H1 (cell line): ENCODE measurements around the gene SLC13A3. TPM values are rescaled to one million over a fixed set of nuclear protein-coding genes. Genes with fewer than 3 reads are reported as not detected.

Source experiments
- CTCF ChIA-PET: fragments of 300-600 bp; sonication (Branson Sonifier 250); formaldehyde crosslinking; loops from one replicate; lab custom pipeline; 2021; ENCODE audit not compliant: partially characterized antibody; lab: Charles Lee
- POLR2A ChIA-PET: fragments of 300-600 bp; sonication (Branson Sonifier 250); formaldehyde crosslinking; loops from one replicate; lab custom pipeline; 2021; ENCODE audit warnings: inconsistent platforms; ENCODE audit not compliant: partially characterized antibody; lab: Charles Lee
- DNase-seq, 2 experiments: peaks; one replicate each; pipeline versions ENCODE4 v3.0.0 to v3.0.0-alpha.2; 2010 to 2022; ENCODE audit warnings: low spot score in 2 of 2, low read depth in 1 of 2, mixed read lengths in 1 of 2
- FAIRE-seq: peaks from 2 replicates; lab custom pipeline; 2011; peaks lifted over from hg19 to GRCh38; lab: Jason Lieb, UNC
- H2AFZ ChIP-seq: 2 replicates; pipeline ENCODE4 v1.8.1; 2012; ENCODE audit warnings: low read length, inconsistent platforms
- H2AK5ac ChIP-seq: 2 replicates; pipeline ENCODE4 v1.6.1; 2013; ENCODE audit warnings: low read depth, low read length
- H2BK120ac ChIP-seq: replicated peaks from 2 replicates; pipeline ENCODE3; 2013; ENCODE audit warnings: low read depth, low read length, inconsistent platforms
- H2BK12ac ChIP-seq: 2 replicates; pipeline ENCODE4 v1.6.1; 2013; ENCODE audit warnings: low read depth, low read length
- H2BK15ac ChIP-seq: 2 replicates; pipeline ENCODE4 v1.6.1; 2013; ENCODE audit warnings: low read length
- H2BK20ac ChIP-seq: 2 replicates; pipeline ENCODE4 v1.6.1; 2013; ENCODE audit warnings: low read length
- H2BK5ac ChIP-seq: 2 replicates; pipeline ENCODE4 v1.6.1; 2013; ENCODE audit warnings: low read depth, low read length
- H3K14ac ChIP-seq: 2 replicates; pipeline ENCODE4 v1.6.1; 2013; ENCODE audit warnings: inconsistent platforms; ENCODE audit not compliant: insufficient read length
- H3K18ac ChIP-seq: 2 replicates; pipeline ENCODE4 v1.6.1; 2013; ENCODE audit warnings: low read length; ENCODE audit errors: extremely low read depth
- H3K23ac ChIP-seq: 2 replicates; pipeline ENCODE4 v1.6.1; 2013; ENCODE audit warnings: inconsistent platforms; ENCODE audit not compliant: insufficient read length
- H3K23me2 ChIP-seq: 2 replicates; pipeline ENCODE4 v1.6.1; 2013; ENCODE audit warnings: low read depth, low read length
- H3K27ac ChIP-seq: 2 replicates; pipeline ENCODE4 v1.6.1; 2011; ENCODE audit warnings: low read depth, low read length, inconsistent platforms
- H3K27me3 ChIP-seq, 4 experiments: replicated peaks in 1 of 4; 1 replicate in 1 of 4; 2 replicates in 3 of 4; pipeline versions ENCODE4 v1.6.1 to v1.8.1; 2011 to 2013; ENCODE audit warnings: low read length in 3 of 4, mild to moderate bottlenecking in 3 of 4, inconsistent platforms in 2 of 4, mixed read lengths in 2 of 4, moderate library complexity in 1 of 4; ENCODE audit not compliant: control insufficient read depth in 3 of 4, insufficient read depth in 3 of 4; ENCODE audit errors: extremely low read depth in 1 of 4
- H3K36me3 ChIP-seq, 4 experiments: 2 replicates each; pipeline versions ENCODE4 v1.6.1 to v1.8.1; 2011 to 2013; ENCODE audit warnings: mild to moderate bottlenecking in 4 of 4, low read length in 3 of 4, moderate library complexity in 2 of 4, control low read depth in 1 of 4, inconsistent platforms in 1 of 4; ENCODE audit not compliant: insufficient read depth in 4 of 4, control insufficient read depth in 2 of 4
- H3K4ac ChIP-seq: replicated peaks from 2 replicates; pipeline ENCODE3; 2013; ENCODE audit warnings: low read length, low read depth, mixed read lengths, inconsistent platforms; ENCODE audit not compliant: insufficient read length
- H3K4me1 ChIP-seq, 4 experiments: replicated peaks in 1 of 4; 1 replicate in 1 of 4; 2 replicates in 3 of 4; pipeline versions ENCODE4 v1.6.1 to v1.8.1; 2011 to 2013; ENCODE audit warnings: low read length in 3 of 4, inconsistent platforms in 2 of 4, mixed read lengths in 1 of 4; ENCODE audit not compliant: insufficient read depth in 4 of 4, control insufficient read depth in 3 of 4
- H3K4me2 ChIP-seq, 2 experiments: 2 replicates each; pipeline versions ENCODE4 v1.6.1 to v1.8.1; 2011 to 2013; ENCODE audit warnings: low read depth in 2 of 2, low read length in 2 of 2, control low read depth in 1 of 2, inconsistent platforms in 1 of 2, mild to moderate bottlenecking in 1 of 2; ENCODE audit not compliant: insufficient read depth in 1 of 2
- H3K4me3 ChIP-seq, 4 experiments: fragments of 200-600, 300-600 bp in 1 of 4; sonication (generic), shearing (Covaris generic), sonication (Bioruptor Twin) in 1 of 4; 2 replicates each; pipeline versions ENCODE4 v1.5.1 to v1.8.1; 2011 to 2016; ENCODE audit warnings: low read length in 4 of 4, low read depth in 3 of 4, control low read depth in 2 of 4, inconsistent platforms in 2 of 4, mild to moderate bottlenecking in 2 of 4, mixed read lengths in 1 of 4, moderate library complexity in 1 of 4; ENCODE audit not compliant: insufficient read depth in 2 of 4; ENCODE audit errors: extremely low read depth in 1 of 4
- H3K56ac ChIP-seq: replicated peaks from 2 replicates; pipeline ENCODE3; 2013; ENCODE audit warnings: low read depth, mild to moderate bottlenecking, mixed read lengths, low read length, inconsistent platforms; ENCODE audit not compliant: insufficient read length
- H3K79me1 ChIP-seq: 2 replicates; pipeline ENCODE4 v1.6.1; 2013; ENCODE audit warnings: low read depth, low read length, control low read depth
- H3K79me2 ChIP-seq, 2 experiments: 2 replicates each; pipeline versions ENCODE4 v1.6.1 to v1.8.1; 2012 to 2013; ENCODE audit warnings: low read length in 2 of 2, mild to moderate bottlenecking in 2 of 2, inconsistent platforms in 1 of 2; ENCODE audit not compliant: insufficient read depth in 2 of 2, control insufficient read depth in 1 of 2
- H3K9ac ChIP-seq, 4 experiments: replicated peaks in 1 of 4; 1 replicate in 1 of 4; 2 replicates in 3 of 4; pipeline versions ENCODE4 v1.6.1 to v1.8.1; 2011 to 2013; ENCODE audit warnings: low read depth in 3 of 4, low read length in 3 of 4, control low read depth in 2 of 4, mild to moderate bottlenecking in 2 of 4, moderate library complexity in 2 of 4, inconsistent platforms in 1 of 4; ENCODE audit errors: extremely low read depth in 1 of 4
- H3K9me3 ChIP-seq, 2 experiments: 2 replicates each; pipeline versions ENCODE4 v1.6.1 to v1.8.1; 2012 to 2013; ENCODE audit warnings: mild to moderate bottlenecking in 2 of 2, moderate library complexity in 2 of 2, control low read depth in 1 of 2, inconsistent platforms in 1 of 2, low read depth in 1 of 2, low read length in 1 of 2, mixed read lengths in 1 of 2; ENCODE audit not compliant: insufficient read depth in 2 of 2
- H4K20me1 ChIP-seq, 2 experiments: replicated peaks in 1 of 2; 2 replicates each; pipeline versions ENCODE3 to v1.8.1; 2011 to 2013; ENCODE audit warnings: inconsistent platforms in 2 of 2, low read length in 2 of 2, mild to moderate bottlenecking in 1 of 2; ENCODE audit not compliant: insufficient read depth in 2 of 2, control insufficient read depth in 1 of 2
- H4K5ac ChIP-seq: 2 replicates; pipeline ENCODE4 v1.6.1; 2013; ENCODE audit warnings: low read length, low read depth, mixed read lengths, inconsistent platforms; ENCODE audit not compliant: insufficient read length
- H4K8ac ChIP-seq: 2 replicates; pipeline ENCODE4 v1.8.0; 2013; ENCODE audit warnings: mild to moderate bottlenecking, moderate library complexity, low read length, inconsistent platforms; ENCODE audit not compliant: insufficient read depth; ENCODE audit errors: extremely low read depth
- H4K91ac ChIP-seq: replicated peaks from 2 replicates; pipeline ENCODE3; 2013; ENCODE audit warnings: low read length, mixed read lengths, inconsistent platforms; ENCODE audit not compliant: insufficient read length
- BACH1 ChIP-seq: IDR thresholded peaks from 2 replicates; pipeline ENCODE4 v1.6.1; 2012; ENCODE audit warnings: low read length, improper control_type of control experiment
- KDM1A ChIP-seq: fragments of 200-600, 300-600 bp; sonication (generic); IDR thresholded peaks from 2 replicates; pipeline ENCODE4 v1.7.1; 2016; ENCODE audit warnings: mild to moderate bottlenecking, low read length, borderline replicate concordance
- KDM4A ChIP-seq: IDR thresholded peaks from one replicate; pipeline ENCODE4 v1.7.1; 2012; ENCODE audit warnings: low read depth, mild to moderate bottlenecking, moderate library complexity, low read length, inconsistent platforms; ENCODE audit not compliant: severe bottlenecking
- RAD21 ChIP-seq, 2 experiments: IDR thresholded peaks in 1 of 2; conservative IDR thresholded peaks in 1 of 2; 2 replicates each; pipeline ENCODE4 v1.6.1; 2011; ENCODE audit warnings: low read depth in 2 of 2, low read length in 2 of 2, improper control_type of control experiment in 1 of 2, inconsistent platforms in 1 of 2, mild to moderate bottlenecking in 1 of 2, moderate library complexity in 1 of 2
- SP2 ChIP-seq: IDR thresholded peaks from 2 replicates; pipeline ENCODE4 v1.6.1; 2012; ENCODE audit warnings: mild to moderate bottlenecking, low read length, inconsistent platforms
- SRF ChIP-seq: IDR thresholded peaks from 2 replicates; pipeline ENCODE4 v1.6.1; 2011; ENCODE audit warnings: mild to moderate bottlenecking, low read depth, low read length, moderate library complexity
- WGBS, 2 experiments: shearing (Covaris generic) in 1 of 2; methylation state at CpG; one replicate each; pipeline versions ENCODE4 v1.1.6 to v1.1.7; 2013 to 2015; ENCODE audit warnings: low lambda C conversion rate in 2 of 2, mixed read lengths in 2 of 2, inconsistent platforms in 1 of 2, low coverage in 1 of 2, missing lambda C conversion rate in 1 of 2; ENCODE audit not compliant: insufficient replicate concordance in 2 of 2, insufficient coverage in 1 of 2, insufficient read length in 1 of 2; ENCODE audit errors: extremely low coverage in 1 of 2, missing lambda C conversion rate in 1 of 2; 5-methylcytosine and 5-hydroxymethylcytosine counted together
- polyA plus RNA-seq, 7 experiments: library from polyadenylated mRNA; depleted of rRNA in 3 of 7; stranded (reverse) in 5 of 7; unstranded in 2 of 7; fragments of >200 nt in 5 of 7; fragments of 200-250 nt in 2 of 7; gene quantifications; 1 replicate in 5 of 7; 2 replicates in 1 of 7; 4 replicates in 1 of 7; pipeline versions ENCODE4 v1.2.1 to v1.2.3, GENCODE V29; 2011 to 2013; ENCODE audit warnings: missing spikeins in 2 of 7, mixed read lengths in 2 of 7
- total RNA-seq: library from RNA; stranded (reverse); fragmentation: NEBNext Ultra II Directional; extraction: Animal tissue kit (Norgen Biotek cat#: 25700); gene quantifications from 2 replicates; pipeline ENCODE4 v1.2.1, GENCODE V29; 2021

The SLC13A3 gene
- total and polyA plus RNA-seq, 2 of the 8 experiments (the other 6 are each of a cell fraction or from before 2014, with no cell fraction given) = 9.4 to 12.6 TPM

GRCh38 chr20:46605978-46606816 is 45.1 kb downstream of the SLC13A3 start:
- CTCF ChIA-PET = interaction anchor here (0.6 to 1.4 kb wide), 6 partner anchors 10 to 75 kb away, joined by 3 to 5 read pairs (median 4); no protein-coding TSS in a partner anchor
- Histone ChIP-seq H3K4me2 (no peak overlapping the region), H3K18ac (no peak overlapping the region), H3K4me1 (no peaks in the 10 kb centered on the region), H3K27ac (no peak overlapping the region), H3K27me3 (no peaks in the 10 kb centered on the region), H3K36me3 (no peaks in the 10 kb centered on the region), H4K20me1 (no peaks in the 10 kb centered on the region), H3K4ac (no peak overlapping the region), H4K91ac (no peak overlapping the region), H2BK15ac (no peak overlapping the region), H3K23ac (no peak overlapping the region), H3K4me3 (no peak overlapping the region), H2BK120ac (no peak overlapping the region), H3K9ac (no peak overlapping the region), H3K9me3 (no peaks in the 10 kb centered on the region), H3K14ac (no peak overlapping the region), H3K56ac (no peak overlapping the region), H4K8ac (no peak overlapping the region), H2BK5ac (no peak overlapping the region), H3K79me2 (no peaks in the 10 kb centered on the region), H2AFZ (no peak overlapping the region), H3K79me1 (no peaks in the 10 kb centered on the region), H2AK5ac (no peak overlapping the region), H3K23me2 (no peaks in the 10 kb centered on the region), H4K5ac (no peak overlapping the region), H2BK12ac (no peak overlapping the region), H2BK20ac (no peak overlapping the region)
- TF ChIP-seq SRF = no peak
- TF ChIP-seq RAD21 (IDR thresholded peaks at IDR 0.05 in 1 of 2, conservative IDR thresholded peaks at IDR 0.05 in 1 of 2; ENCODE audit: low read depth in 2 of 2, low read length in 2 of 2) = no peak
- no peak for TF ChIP-seq KDM1A
- no peak for TF ChIP-seq SP2
- no peak for TF ChIP-seq BACH1
- TF ChIP-seq KDM4A = no peak
- 88% methylated on average over 9 of the region's 9 CpGs; no CpG with 5 or more reads in 1 of the 2 experiments for WGBS, 2 experiments
- POLR2A ChIA-PET = no interaction called here
- DNase-seq (no peak), FAIRE-seq (no peak)
